Panc1 (cell line): ENCODE measurements around the gene NOS1. TPM values are rescaled to one million over a fixed set of nuclear protein-coding genes. Genes with fewer than 3 reads are reported as not detected.

Source experiments
- ATAC-seq: fragments of 200-7000 bp; cut with Tn5 transposase; 2 replicates; pipeline ENCODE4 v1.9.1; 2020; ENCODE audit warnings: mild to moderate bottlenecking, moderate library complexity
- BruUV-seq: library from RNA; stranded (reverse); fragments of 400-500 nt; replicated peaks from 2 replicates; lab custom pipeline; 2021; lab: Mats Ljungman, UMichigan
- CTCF ChIA-PET: fragments of 300-600 bp; sonication (Branson Sonifier 250); formaldehyde crosslinking; loops from one replicate; lab custom pipeline; 2022; ENCODE audit warnings: antibody characterized with exemption; lab: Charles Lee
- POLR2A ChIA-PET: fragments of 300-600 bp; sonication (Branson Sonifier 250); formaldehyde crosslinking; loops from one replicate; lab custom pipeline; 2022; ENCODE audit warnings: antibody characterized with exemption; lab: Charles Lee
- DNase-seq: peaks from one replicate; pipeline ENCODE4 v3.0.0-alpha.2; 2010; ENCODE audit warnings: low read depth, low spot score
- H3K27ac ChIP-seq: 2 replicates; pipeline ENCODE4 v1.5.1; 2011; ENCODE audit warnings: mild to moderate bottlenecking, low read length, inconsistent platforms
- H3K27me3 ChIP-seq: fragments of 200-500 bp; sonication (Bioruptor generic); 2 replicates; pipeline ENCODE4 v1.6.0; 2014; ENCODE audit warnings: low read length, inconsistent platforms; ENCODE audit not compliant: control insufficient read depth, insufficient read depth
- H3K36me3 ChIP-seq: fragments of 200-500 bp; sonication (Bioruptor generic); 2 replicates; pipeline ENCODE4 v1.5.1; 2014; ENCODE audit warnings: inconsistent platforms, mild to moderate bottlenecking, low read length, moderate library complexity; ENCODE audit not compliant: control insufficient read depth, insufficient read depth
- H3K4me1 ChIP-seq: 2 replicates; pipeline ENCODE4 v1.5.1; 2011; ENCODE audit warnings: inconsistent platforms, mild to moderate bottlenecking, low read length, moderate library complexity; ENCODE audit not compliant: control insufficient read depth, insufficient read depth
- H3K4me3 ChIP-seq, 2 experiments: 2 replicates each; pipeline ENCODE4 v1.5.1; 2011 to 2012; ENCODE audit warnings: low read depth in 2 of 2, low read length in 2 of 2, mild to moderate bottlenecking in 2 of 2, inconsistent platforms in 1 of 2, moderate library complexity in 1 of 2
- H3K9me3 ChIP-seq: fragments of 200-500 bp; sonication (Bioruptor generic); 2 replicates; pipeline ENCODE4 v1.5.1; 2014; ENCODE audit warnings: low read depth, mild to moderate bottlenecking, inconsistent platforms, low read length, moderate library complexity; ENCODE audit not compliant: control insufficient read depth, insufficient read depth
- POLR2AphosphoS5 ChIP-seq: IDR thresholded peaks from 2 replicates; pipeline ENCODE4 v1.6.1; 2012; ENCODE audit warnings: mild to moderate bottlenecking, low read depth, low read length, moderate library complexity
- SIN3A ChIP-seq: IDR thresholded peaks from 2 replicates; pipeline ENCODE4 v1.6.1; 2012; ENCODE audit warnings: low read depth, mild to moderate bottlenecking, low read length, moderate library complexity, borderline replicate concordance; ENCODE audit not compliant: insufficient read depth
- TCF7L2 ChIP-seq: IDR thresholded peaks from 2 replicates; pipeline ENCODE4 v1.6.1; 2011; ENCODE audit warnings: mild to moderate bottlenecking, low read depth, low read length, inconsistent platforms
- in situ Hi-C: cut with HindIII; loops from 2 replicates; pipeline ENCODE4 v1.10.0; 2016; ENCODE audit warnings: low sequenced_read_pairs, low pct_unique_long_range_greater_than_20kb
- intact Hi-C: fragments of 100-400 bp; cut with micrococcal nuclease; formaldehyde crosslinking; loops from one replicate; pipeline ENCODE4 v1.10.0; 2022; ENCODE audit not compliant: unreplicated experiment
- total RNA-seq: library from RNA; stranded (reverse); gene quantifications from one replicate; pipeline ENCODE4 v1.2.1, GENCODE V29; 2021; ENCODE audit not compliant: unreplicated experiment
- TF ChIP-seq, protein P1 (sequence below), 2 experiments: IDR thresholded peaks; 2 replicates each; pipeline ENCODE4 v1.6.1; 2011 to 2012; ENCODE audit warnings: low read depth in 2 of 2, control low read depth in 1 of 2, low read length in 1 of 2, mild to moderate bottlenecking in 1 of 2, moderate library complexity in 1 of 2; ENCODE audit not compliant: insufficient read depth in 1 of 2
- TF ChIP-seq, protein P2 (sequence below): fragments of 450-650 bp; IDR thresholded peaks from 2 replicates; pipeline ENCODE4 v1.5.1; 2017; ENCODE audit warnings: mild to moderate bottlenecking

NOS1 gene
- total RNA-seq, 1 experiment from 2014 or later = 0.03 TPM

DNA sequence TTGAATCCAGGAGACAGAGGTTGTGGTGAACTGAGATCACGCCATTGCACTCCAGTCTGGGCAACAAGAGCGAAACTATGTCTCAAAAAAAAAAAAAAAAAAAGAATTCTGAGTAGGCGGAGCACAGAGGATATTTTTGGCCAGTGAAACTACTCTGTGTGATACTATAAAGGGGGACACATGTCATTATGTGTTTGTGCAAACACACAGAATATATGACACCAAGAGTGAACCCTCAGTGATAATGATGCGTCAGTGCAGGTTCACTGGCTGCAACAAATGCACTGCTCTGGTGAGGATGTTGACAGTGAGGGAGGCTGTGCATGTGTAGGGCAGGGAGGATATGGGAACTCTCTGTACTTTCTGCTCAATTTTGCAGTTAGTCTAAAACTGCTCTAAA, 195.3 kb downstream of the NOS1 start:
- H3K4me3 ChIP-seq = no peak overlapping the region
- BruUV-seq = no TSS peak
- no peak overlapping the region for H3K27ac ChIP-seq
- in situ Hi-C loops (no loop called here), intact Hi-C loops (no loop called here)
- H3K27me3 ChIP-seq = no peaks in the 10 kb centered on the region
- no peak for ATAC-seq
- ChIA-PET CTCF (no interaction called here), POLR2A (no interaction called here)
- no peak for DNase-seq
- peaks cover 10% of the 10 kb centered on the region; the same call in 1 of the 2 replicates for H3K36me3 ChIP-seq
- TF ChIP-seq SIN3A = no peak
- TF ChIP-seq TCF7L2 = no peak
- no peak for TF ChIP-seq POLR2AphosphoS5
- TF ChIP-seq, protein P1, sequence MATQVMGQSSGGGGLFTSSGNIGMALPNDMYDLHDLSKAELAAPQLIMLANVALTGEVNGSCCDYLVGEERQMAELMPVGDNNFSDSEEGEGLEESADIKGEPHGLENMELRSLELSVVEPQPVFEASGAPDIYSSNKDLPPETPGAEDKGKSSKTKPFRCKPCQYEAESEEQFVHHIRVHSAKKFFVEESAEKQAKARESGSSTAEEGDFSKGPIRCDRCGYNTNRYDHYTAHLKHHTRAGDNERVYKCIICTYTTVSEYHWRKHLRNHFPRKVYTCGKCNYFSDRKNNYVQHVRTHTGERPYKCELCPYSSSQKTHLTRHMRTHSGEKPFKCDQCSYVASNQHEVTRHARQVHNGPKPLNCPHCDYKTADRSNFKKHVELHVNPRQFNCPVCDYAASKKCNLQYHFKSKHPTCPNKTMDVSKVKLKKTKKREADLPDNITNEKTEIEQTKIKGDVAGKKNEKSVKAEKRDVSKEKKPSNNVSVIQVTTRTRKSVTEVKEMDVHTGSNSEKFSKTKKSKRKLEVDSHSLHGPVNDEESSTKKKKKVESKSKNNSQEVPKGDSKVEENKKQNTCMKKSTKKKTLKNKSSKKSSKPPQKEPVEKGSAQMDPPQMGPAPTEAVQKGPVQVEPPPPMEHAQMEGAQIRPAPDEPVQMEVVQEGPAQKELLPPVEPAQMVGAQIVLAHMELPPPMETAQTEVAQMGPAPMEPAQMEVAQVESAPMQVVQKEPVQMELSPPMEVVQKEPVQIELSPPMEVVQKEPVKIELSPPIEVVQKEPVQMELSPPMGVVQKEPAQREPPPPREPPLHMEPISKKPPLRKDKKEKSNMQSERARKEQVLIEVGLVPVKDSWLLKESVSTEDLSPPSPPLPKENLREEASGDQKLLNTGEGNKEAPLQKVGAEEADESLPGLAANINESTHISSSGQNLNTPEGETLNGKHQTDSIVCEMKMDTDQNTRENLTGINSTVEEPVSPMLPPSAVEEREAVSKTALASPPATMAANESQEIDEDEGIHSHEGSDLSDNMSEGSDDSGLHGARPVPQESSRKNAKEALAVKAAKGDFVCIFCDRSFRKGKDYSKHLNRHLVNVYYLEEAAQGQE (IDR thresholded peaks at IDR 0.05; ENCODE audit: insufficient read depth in 1 of 2, low read depth in 2 of 2, low read length in 1 of 2) = no peak
- TF ChIP-seq, protein P2, sequence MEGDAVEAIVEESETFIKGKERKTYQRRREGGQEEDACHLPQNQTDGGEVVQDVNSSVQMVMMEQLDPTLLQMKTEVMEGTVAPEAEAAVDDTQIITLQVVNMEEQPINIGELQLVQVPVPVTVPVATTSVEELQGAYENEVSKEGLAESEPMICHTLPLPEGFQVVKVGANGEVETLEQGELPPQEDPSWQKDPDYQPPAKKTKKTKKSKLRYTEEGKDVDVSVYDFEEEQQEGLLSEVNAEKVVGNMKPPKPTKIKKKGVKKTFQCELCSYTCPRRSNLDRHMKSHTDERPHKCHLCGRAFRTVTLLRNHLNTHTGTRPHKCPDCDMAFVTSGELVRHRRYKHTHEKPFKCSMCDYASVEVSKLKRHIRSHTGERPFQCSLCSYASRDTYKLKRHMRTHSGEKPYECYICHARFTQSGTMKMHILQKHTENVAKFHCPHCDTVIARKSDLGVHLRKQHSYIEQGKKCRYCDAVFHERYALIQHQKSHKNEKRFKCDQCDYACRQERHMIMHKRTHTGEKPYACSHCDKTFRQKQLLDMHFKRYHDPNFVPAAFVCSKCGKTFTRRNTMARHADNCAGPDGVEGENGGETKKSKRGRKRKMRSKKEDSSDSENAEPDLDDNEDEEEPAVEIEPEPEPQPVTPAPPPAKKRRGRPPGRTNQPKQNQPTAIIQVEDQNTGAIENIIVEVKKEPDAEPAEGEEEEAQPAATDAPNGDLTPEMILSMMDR = no peak
- no peaks in the 10 kb centered on the region for H3K4me1 ChIP-seq
- H3K9me3 ChIP-seq = no peaks in the 10 kb centered on the region

DNA sequence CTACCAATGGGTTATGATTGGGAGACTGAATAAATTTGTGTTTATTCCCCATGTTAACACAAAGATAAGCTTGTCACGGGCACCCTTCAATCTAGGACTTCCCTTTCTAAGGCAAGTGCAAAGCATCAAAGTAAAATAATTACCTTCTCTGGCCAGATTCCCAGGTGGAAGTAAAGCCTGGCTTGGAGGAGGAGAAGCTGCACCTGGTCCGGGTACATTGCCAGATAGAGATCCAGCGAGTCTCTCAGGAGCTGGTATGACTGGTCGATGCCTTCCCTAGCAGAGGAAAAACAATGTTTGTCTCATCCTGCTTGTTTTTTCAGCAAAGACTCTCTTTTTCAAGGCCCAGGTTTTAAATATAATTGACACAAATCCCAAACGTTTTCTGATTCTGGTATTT, 196.1 kb downstream of the NOS1 start:
- ChIA-PET POLR2A (no interaction called here), CTCF (no interaction called here)
- ATAC-seq = no peak
- in situ Hi-C loops (no loop called here), intact Hi-C loops (no loop called here)
- Histone ChIP-seq H3K4me1 (no peaks in the 10 kb centered on the region), H3K27me3 (no peaks in the 10 kb centered on the region), H3K4me3 (no peak overlapping the region), H3K36me3 (peaks cover 10% of the 10 kb centered on the region; the same call in 1 of the 2 replicates), H3K9me3 (no peaks in the 10 kb centered on the region), H3K27ac (no peak overlapping the region)
- no peak for DNase-seq
- TF ChIP-seq TCF7L2 = no peak
- TF ChIP-seq, protein P2 = no peak
- TF ChIP-seq SIN3A = no peak
- TF ChIP-seq POLR2AphosphoS5 = no peak
- TF ChIP-seq, protein P1 (IDR thresholded peaks at IDR 0.05; ENCODE audit: insufficient read depth in 1 of 2, low read depth in 2 of 2, low read length in 1 of 2) = no peak
- BruUV-seq = no TSS peak
